T47D (cell line): ENCODE results near the gene ATP1B1.
"Not testable (repeated sequence)": the region's sequence is repeated elsewhere in the genome, so short reads cannot be mapped to it uniquely, and the experiment has no call there.

Experiments used
- DNase-seq, 2 experiments: peaks; one replicate each; pipeline versions ENCODE4 v3.0.0 to v3.0.0-alpha.2; 2011 to 2012; ENCODE audit warnings: low read depth in 1 of 2, low spot score in 1 of 2
- JUND ChIP-seq: IDR thresholded peaks from 2 replicates; pipeline ENCODE4 v1.6.1; 2012; ENCODE audit warnings: low read depth
- in situ Hi-C: cut with HindIII; loops from 2 replicates; pipeline ENCODE4 v1.10.0; 2016; ENCODE audit warnings: low sequenced_read_pairs, low pct_unique_long_range_greater_than_20kb

The ATP1B1 gene

GRCh38 chr1:169161496-169162194 is 55.2 kb downstream of the ATP1B1 start:
- no peak for TF ChIP-seq JUND
- no peak for DNase-seq
- in situ Hi-C loops, result no loop called here

GRCh38 chr1:169163059-169163458 is 56.6 kb downstream of the ATP1B1 start:
- in situ Hi-C loops, result no loop called here
- TF ChIP-seq JUND, result no peak
- no peak for DNase-seq

- DNase-seq, result no peak
- no peak for TF ChIP-seq JUND
- in situ Hi-C loops, result no loop called here
Measured at GRCh38 chr1:169175461-169175860, 69.0 kb downstream of the ATP1B1 start.

DNA sequence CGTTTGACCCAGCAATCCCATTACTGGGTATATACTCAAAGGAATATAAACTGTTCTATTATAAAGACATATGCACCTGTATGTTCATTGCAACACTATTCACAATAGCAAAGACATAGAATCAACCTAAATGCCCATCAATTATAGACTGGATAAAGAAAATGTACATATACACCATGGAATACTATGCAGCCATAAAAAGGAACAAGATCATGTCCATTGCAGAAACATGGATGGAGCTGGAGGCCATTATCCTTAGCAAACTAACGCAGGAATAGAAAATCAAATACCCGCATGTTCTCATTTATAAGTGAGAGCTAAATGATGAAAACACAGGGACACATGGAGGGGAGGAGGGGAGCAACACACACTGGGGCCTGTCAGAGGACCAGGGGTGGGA is 72.9 kb downstream of the ATP1B1 start:
- DNase-seq, in situ Hi-C loops: not testable (repeated sequence)

DNA sequence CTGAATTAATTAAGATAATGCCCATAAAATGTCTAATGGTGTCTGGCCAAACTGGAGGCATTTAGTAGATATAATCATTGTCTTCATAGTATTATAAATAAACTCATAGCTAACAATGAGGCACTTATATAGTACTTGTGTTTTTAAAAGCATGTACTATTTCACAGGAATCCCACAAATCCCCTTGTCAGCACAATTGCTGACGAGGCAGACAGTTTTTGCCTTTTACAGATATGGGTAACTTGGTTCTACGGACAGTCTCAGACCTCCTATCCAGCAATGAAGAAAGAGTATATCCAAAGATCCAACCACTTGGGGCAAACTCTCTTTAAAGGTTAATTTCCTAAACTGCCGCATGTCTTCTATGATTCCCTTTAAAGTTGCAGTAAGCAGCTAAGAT is 73.7 kb downstream of the ATP1B1 start:
- no peak for DNase-seq
- TF ChIP-seq JUND, result no peak
- in situ Hi-C loops, result no loop called here
